CD14-positive monocyte (primary cell): ENCODE results near the gene CCR3. TPM values are rescaled to one million over a fixed set of nuclear protein-coding genes. Genes with fewer than 3 reads are reported as not detected.
A peak's percentile ranks its signal among the peaks of the same experiment; 100 is the strongest.

Experiments used
- DNase-seq, 3 donors: peaks; one replicate each; pipeline ENCODE4 v3.0.0-alpha.2; 2011 to 2022
- H2AFZ ChIP-seq: 2 replicates; pipeline ENCODE4 v1.6.0; 2012; ENCODE audit warnings: mild to moderate bottlenecking, low read depth, low read length, inconsistent platforms; ENCODE audit not compliant: insufficient read depth, poor library complexity, severe bottlenecking
- H3K27ac ChIP-seq, 2 donors: 1 replicate in 1 of 2; 2 replicates in 1 of 2; pipeline ENCODE4 v1.5.1; 2012 to 2013; ENCODE audit warnings: low read length in 2 of 2, control low read depth in 1 of 2, inconsistent platforms in 1 of 2, low read depth in 1 of 2, mild to moderate bottlenecking in 1 of 2
- H3K27me3 ChIP-seq, 2 donors: one replicate each; pipeline versions ENCODE4 v1.6.0 to v1.6.1; 2011 to 2013; ENCODE audit warnings: low read length in 2 of 2; ENCODE audit not compliant: control insufficient read depth in 2 of 2, insufficient read depth in 2 of 2
- H3K36me3 ChIP-seq, 2 donors: replicated peaks in 1 of 2; 1 replicate in 1 of 2; 2 replicates in 1 of 2; pipeline versions ENCODE4 v1.5.1 to v1.6.1; 2012 to 2013; ENCODE audit warnings: low read length in 2 of 2, control low read depth in 1 of 2, inconsistent platforms in 1 of 2, mild to moderate bottlenecking in 1 of 2; ENCODE audit not compliant: insufficient read depth in 2 of 2, control insufficient read depth in 1 of 2
- H3K4me1 ChIP-seq, 2 donors: 1 replicate in 1 of 2; 2 replicates in 1 of 2; pipeline versions ENCODE4 v1.5.1 to v1.6.1; 2012 to 2013; ENCODE audit warnings: low read length in 2 of 2, control low read depth in 1 of 2, inconsistent platforms in 1 of 2, mild to moderate bottlenecking in 1 of 2, moderate library complexity in 1 of 2; ENCODE audit not compliant: insufficient read depth in 2 of 2, control insufficient read depth in 1 of 2
- H3K4me2 ChIP-seq: replicated peaks from 2 replicates; pipeline ENCODE3; 2012; ENCODE audit warnings: low read length, moderate library complexity, mild to moderate bottlenecking; ENCODE audit not compliant: poor library complexity, severe bottlenecking; ENCODE audit errors: extremely low read depth
- H3K4me3 ChIP-seq, 3 experiments: fragments of 200-600 bp in 1 of 3; sonication (generic) in 1 of 3; replicated peaks in 1 of 3; 1 replicate in 2 of 3; 2 replicates in 1 of 3; pipeline ENCODE4 v1.5.1; 2011 to 2013; ENCODE audit warnings: low read length in 3 of 3, mild to moderate bottlenecking in 3 of 3, control low read depth in 2 of 3, low read depth in 2 of 3, inconsistent platforms in 1 of 3, moderate library complexity in 1 of 3
- H3K79me2 ChIP-seq: 2 replicates; pipeline ENCODE4 v1.6.0; 2012; ENCODE audit warnings: mild to moderate bottlenecking, control low read depth, inconsistent platforms, low read length, moderate library complexity; ENCODE audit not compliant: insufficient read depth
- H3K9ac ChIP-seq: 2 replicates; pipeline ENCODE4 v1.6.0; 2017; ENCODE audit warnings: low read length, mild to moderate bottlenecking; ENCODE audit not compliant: insufficient read depth, poor library complexity, severe bottlenecking
- H3K9me3 ChIP-seq, 2 donors: replicated peaks in 1 of 2; 1 replicate in 1 of 2; 2 replicates in 1 of 2; pipeline versions ENCODE4 v1.5.1 to v1.6.1; 2012 to 2013; ENCODE audit warnings: low read length in 2 of 2, control low read depth in 1 of 2; ENCODE audit not compliant: control insufficient read depth in 1 of 2, insufficient read depth in 1 of 2
- H4K20me1 ChIP-seq: 2 replicates; pipeline ENCODE4 v1.6.0; 2012; ENCODE audit warnings: mild to moderate bottlenecking, low read length, control low read depth, moderate library complexity; ENCODE audit not compliant: insufficient read depth
- H3K27ac Mint-ChIP-seq, 7 donors: one replicate each; pipeline ENCODE4 v1.8.0; 2020; ENCODE audit warnings: mild to moderate bottlenecking in 7 of 7, mixed read lengths in 7 of 7, moderate library complexity in 6 of 7, inconsistent platforms in 2 of 7
- H3K27me3 Mint-ChIP-seq, 3 donors: one replicate each; pipeline ENCODE4 v1.8.0; 2021 to 2022; ENCODE audit warnings: low read depth in 3 of 3, mild to moderate bottlenecking in 3 of 3, mixed read lengths in 3 of 3, moderate library complexity in 3 of 3, inconsistent platforms in 1 of 3
- H3K36me3 Mint-ChIP-seq, 2 donors: one replicate each; pipeline ENCODE4 v1.8.0; 2020; ENCODE audit warnings: mixed read lengths in 2 of 2, inconsistent platforms in 1 of 2, mild to moderate bottlenecking in 1 of 2
- H3K4me1 Mint-ChIP-seq: one replicate; pipeline ENCODE4 v1.8.0; 2020; ENCODE audit warnings: mild to moderate bottlenecking, mixed read lengths
- H3K4me3 Mint-ChIP-seq, 2 donors: one replicate each; pipeline ENCODE4 v1.8.0; 2020; ENCODE audit warnings: mild to moderate bottlenecking in 2 of 2, mixed read lengths in 2 of 2, moderate library complexity in 1 of 2
- H3K9me3 Mint-ChIP-seq, 7 donors: one replicate each; pipeline ENCODE4 v1.8.0; 2020 to 2022; ENCODE audit warnings: mixed read lengths in 7 of 7, mild to moderate bottlenecking in 6 of 7, moderate library complexity in 6 of 7, inconsistent platforms in 2 of 7
- CTCF ChIP-seq: fragments of 200-600 bp; IDR thresholded peaks from one replicate; pipeline ENCODE4 v1.8.0; 2022; ENCODE audit warnings: antibody characterized with exemption, mild to moderate bottlenecking
- WGBS: methylation state at CpG from one replicate; pipeline ENCODE4 v1.1.5; 2013; ENCODE audit warnings: missing lambda C conversion rate; ENCODE audit not compliant: insufficient coverage; 5-methylcytosine and 5-hydroxymethylcytosine counted together
- intact Hi-C, 2 donors: fragments of 100-400 bp; cut with micrococcal nuclease; formaldehyde crosslinking; loops; one replicate each; pipeline versions ENCODE4 v1.15.0 to v1.15.1; 2023
- polyA plus RNA-seq, 3 donors: library from polyadenylated mRNA; depleted of rRNA in 1 of 3; unstranded in 2 of 3; stranded (reverse) in 1 of 3; fragments of 300-500 nt in 2 of 3; fragments of >200 nt in 1 of 3; fragmentation: Illumina TruSeq in 2 of 3; gene quantifications; 1 replicate in 2 of 3; 2 replicates in 1 of 3; pipeline ENCODE4 v1.2.3, GENCODE V29; 2012 to 2021

Gene CCR3
- polyA plus RNA-seq, 3 donors = 0.38 to 0.74 (median 0.44) TPM

GRCh38 chr3:46208167-46208704, 34.0 kb upstream of the CCR3 start, which contains the start of gene CCR1:
Gene CCR1, minus strand, starts transcription at chr3:46208313. Its CDS starts 4,000 bp downstream, at chr3:46204313.
- H3K4me3 Mint-ChIP-seq = peak within 1 kb of the TSS; percentile 94 to 97
- intact Hi-C loops = loop anchor here (2.0 to 5.0 kb wide), 4 partner anchors 15 to 121 kb away; no protein-coding TSS in a partner anchor
- peak; percentile 88 to 93 (median 91) for DNase-seq
- peak within 1 kb of the TSS; percentile 70 to 99 (median 82) for H3K4me3 ChIP-seq
- peaks cover 20% of the 10 kb centered on the region for H4K20me1 ChIP-seq
- peaks cover 77 to 86% of the 10 kb centered on the region in 2 donors for H3K4me1 ChIP-seq
- H3K36me3 ChIP-seq = peaks cover 15 to 27% of the 10 kb centered on the region in 2 donors
- H3K4me1 Mint-ChIP-seq = peaks cover 69% of the 10 kb centered on the region
- peak within 1 kb of the TSS; percentile 47 for H2AFZ ChIP-seq
- H3K27ac ChIP-seq = peak within 1 kb of the TSS; percentile 84 to 96
- no peaks in the 10 kb centered on the region for H3K9me3 ChIP-seq
- peak within 1 kb of the TSS; percentile 78 for H3K4me2 ChIP-seq
- H3K27me3 ChIP-seq = no peaks in the 10 kb centered on the region
- peaks cover 0 to 2% (median 0%) of the 10 kb centered on the region in 3 donors for H3K27me3 Mint-ChIP-seq
- peaks cover 52% of the 10 kb centered on the region for H3K79me2 ChIP-seq
- TF ChIP-seq CTCF = peak; percentile 66
- H3K36me3 Mint-ChIP-seq = peaks cover 38 to 49% of the 10 kb centered on the region in 2 donors
- peak within 1 kb of the TSS; percentile 82 for H3K9ac ChIP-seq
- H3K9me3 Mint-ChIP-seq = peaks cover 0 to 2% (median 0%) of the 10 kb centered on the region in 7 donors
- WGBS = 0% methylated on average over 1 of the region's 3 CpGs
- H3K27ac Mint-ChIP-seq = peak within 1 kb of the TSS; percentile 96 to 100 (median 99)

GRCh38 chr3:46209053-46209452, 33.2 kb upstream of the CCR3 start:
- Histone ChIP-seq H3K9me3 (no peaks in the 10 kb centered on the region), H3K4me2 (peak overlapping the region; percentile 78), H3K27me3 (no peaks in the 10 kb centered on the region), H4K20me1 (peaks cover 12% of the 10 kb centered on the region), H3K4me3 (peak overlapping the region in 1 of 3 experiments; percentile 82), H3K9ac (peak overlapping the region; percentile 82), H3K79me2 (peaks cover 43% of the 10 kb centered on the region), H3K27ac (peak overlapping the region; percentile 84 to 96), H3K36me3 (peaks cover 7 to 18% of the 10 kb centered on the region in 2 donors), H2AFZ (peak overlapping the region; percentile 47), H3K4me1 (peaks cover 77 to 86% of the 10 kb centered on the region in 2 donors)
- no peak for DNase-seq
- H3K27me3 Mint-ChIP-seq = peaks cover 0 to 2% (median 0%) of the 10 kb centered on the region in 3 donors
- no CpG with 5 or more reads among the region's 2 CpGs for WGBS
- H3K36me3 Mint-ChIP-seq = peaks cover 30 to 41% of the 10 kb centered on the region in 2 donors
- H3K4me3 Mint-ChIP-seq = peak overlapping the region; percentile 94 to 97
- H3K4me1 Mint-ChIP-seq = peaks cover 61% of the 10 kb centered on the region
- TF ChIP-seq CTCF = no peak
- H3K9me3 Mint-ChIP-seq = peaks cover 0 to 2% (median 0%) of the 10 kb centered on the region in 7 donors
- intact Hi-C loops = loop anchor here (2.0 to 5.0 kb wide), 4 partner anchors 14 to 122 kb away; no protein-coding TSS in a partner anchor
- peak overlapping the region; percentile 96 to 100 (median 99) for H3K27ac Mint-ChIP-seq
